Esophagus muscularis mucosa (tissue), 3 donors: ENCODE data around the gene PRMT7.

ENCODE experiments used
- CTCF ChIP-seq, 3 experiments: fragments of 200-600 bp in 2 of 3; fragments of 450-650 bp in 1 of 3; sonication (generic) in 2 of 3; IDR thresholded peaks; one replicate each; pipeline ENCODE4 v1.5.1; 2017 to 2019; ENCODE audit warnings: antibody characterized with exemption in 3 of 3, mild to moderate bottlenecking in 2 of 3, moderate library complexity in 1 of 3
- EP300 ChIP-seq: sonication (generic); formaldehyde crosslinking; IDR thresholded peaks from one replicate; pipeline ENCODE4 v1.6.1; 2017; ENCODE audit warnings: antibody characterized with exemption

GRCh38 chr16:68290450-68290849 lies 20.4 kb upstream of the PRMT7 start:
- TF ChIP-seq EP300 (no peak), CTCF (IDR thresholded peaks at IDR 0.05) (no peak)
